ENCODE results near the gene GP1BB.

Gene GP1BB

GRCh38 chr22:19753996-19754700 is 30.8 kb downstream of the GP1BB start:
- no peak for DNase-seq (ENCODE audit: low read depth)

DNA sequence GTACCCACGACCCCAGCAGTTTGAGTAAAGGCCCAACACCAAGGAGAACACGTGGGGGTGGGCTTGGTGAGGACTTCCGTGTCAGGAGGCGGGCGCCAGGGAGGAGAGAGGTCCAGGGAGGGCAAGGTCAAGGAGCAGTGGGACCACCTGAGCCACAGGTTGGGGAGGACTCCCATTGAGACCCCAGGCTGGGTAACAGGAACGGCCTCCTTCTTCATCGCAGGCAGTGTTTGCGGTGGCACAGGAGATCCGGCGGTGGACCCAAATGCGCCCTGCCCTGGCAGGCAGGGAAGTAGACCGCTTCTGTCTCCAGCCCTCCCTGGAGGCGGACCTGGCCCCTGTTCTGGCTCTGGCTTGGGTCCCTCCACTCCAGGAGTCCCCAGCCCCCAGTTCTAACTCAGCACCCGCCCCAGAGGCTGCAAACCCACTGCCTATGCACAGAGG is 31.4 kb downstream of the GP1BB start:
- DNase-seq (ENCODE audit: low read depth) = no peak
- TF ChIP-seq, protein P1, sequence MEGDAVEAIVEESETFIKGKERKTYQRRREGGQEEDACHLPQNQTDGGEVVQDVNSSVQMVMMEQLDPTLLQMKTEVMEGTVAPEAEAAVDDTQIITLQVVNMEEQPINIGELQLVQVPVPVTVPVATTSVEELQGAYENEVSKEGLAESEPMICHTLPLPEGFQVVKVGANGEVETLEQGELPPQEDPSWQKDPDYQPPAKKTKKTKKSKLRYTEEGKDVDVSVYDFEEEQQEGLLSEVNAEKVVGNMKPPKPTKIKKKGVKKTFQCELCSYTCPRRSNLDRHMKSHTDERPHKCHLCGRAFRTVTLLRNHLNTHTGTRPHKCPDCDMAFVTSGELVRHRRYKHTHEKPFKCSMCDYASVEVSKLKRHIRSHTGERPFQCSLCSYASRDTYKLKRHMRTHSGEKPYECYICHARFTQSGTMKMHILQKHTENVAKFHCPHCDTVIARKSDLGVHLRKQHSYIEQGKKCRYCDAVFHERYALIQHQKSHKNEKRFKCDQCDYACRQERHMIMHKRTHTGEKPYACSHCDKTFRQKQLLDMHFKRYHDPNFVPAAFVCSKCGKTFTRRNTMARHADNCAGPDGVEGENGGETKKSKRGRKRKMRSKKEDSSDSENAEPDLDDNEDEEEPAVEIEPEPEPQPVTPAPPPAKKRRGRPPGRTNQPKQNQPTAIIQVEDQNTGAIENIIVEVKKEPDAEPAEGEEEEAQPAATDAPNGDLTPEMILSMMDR (conservative IDR thresholded peaks at IDR 0.05; ENCODE audit: control insufficient read depth, insufficient read depth, low read depth, low read length) = no peak
- H3K4me3 ChIP-seq (ENCODE audit: control insufficient read depth, low read depth, low read length) = no peak overlapping the region

More at GRCh38 chr22:19753996-19754700, 30.8 kb downstream of the GP1BB start:
- TF ChIP-seq, protein P1 (conservative IDR thresholded peaks at IDR 0.05; ENCODE audit: control insufficient read depth, insufficient read depth, low read depth, low read length) = no peak
- no peak overlapping the region for H3K4me3 ChIP-seq (ENCODE audit: control insufficient read depth, low read depth, low read length)

DNA sequence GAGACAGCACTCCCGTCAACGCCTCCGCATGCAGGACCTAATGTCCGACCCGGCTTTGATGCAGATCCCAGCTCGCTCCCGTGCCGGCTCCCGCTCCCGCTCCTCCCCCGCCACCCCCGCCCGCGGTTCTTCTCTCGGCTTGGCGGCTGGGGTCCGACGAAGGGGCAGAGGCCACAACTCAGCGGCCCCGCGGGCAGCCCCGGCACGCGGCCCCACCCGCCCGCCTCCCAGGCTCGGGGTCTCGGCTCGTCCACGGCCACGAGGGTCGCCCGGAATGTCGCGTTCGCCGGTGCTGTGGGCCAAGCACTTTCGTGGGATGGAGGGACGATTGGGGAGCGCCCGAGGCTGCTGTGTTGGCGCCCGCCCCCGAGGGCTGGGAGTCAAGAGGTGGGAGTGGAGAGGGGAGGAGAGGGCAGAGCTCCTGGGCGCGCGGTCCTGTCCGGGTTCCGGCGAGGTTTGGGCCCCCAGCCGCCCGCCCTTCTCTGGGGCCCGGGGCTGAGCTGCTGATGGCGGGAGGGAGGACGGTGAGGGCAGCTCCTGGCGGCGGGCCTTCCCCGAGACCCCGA is 31.9 kb downstream of the GP1BB start:
- DNase-seq (ENCODE audit: low read depth) = no peak
- no peak overlapping the region for H3K4me3 ChIP-seq (ENCODE audit: control insufficient read depth, low read depth, low read length)
- TF ChIP-seq, protein P1 (conservative IDR thresholded peaks at IDR 0.05; ENCODE audit: control insufficient read depth, insufficient read depth, low read depth, low read length) = no peak

GRCh38 chr22:19755722-19756287 is 32.5 kb downstream of the GP1BB start:
- TF ChIP-seq, protein P1 (conservative IDR thresholded peaks at IDR 0.05; ENCODE audit: control insufficient read depth, insufficient read depth, low read depth, low read length) = no peak
- no peak for DNase-seq (ENCODE audit: low read depth)
- no peak overlapping the region for H3K4me3 ChIP-seq (ENCODE audit: control insufficient read depth, low read depth, low read length)

- H3K4me3 ChIP-seq (ENCODE audit: control insufficient read depth, low read depth, low read length) = no peak overlapping the region
- TF ChIP-seq, protein P1 (conservative IDR thresholded peaks at IDR 0.05; ENCODE audit: control insufficient read depth, insufficient read depth, low read depth, low read length) = peak; percentile 27
- no peak for DNase-seq (ENCODE audit: low read depth)
Observed at GRCh38 chr22:19756288-19757128, 33.2 kb downstream of the GP1BB start.

- TF ChIP-seq, protein P1 (conservative IDR thresholded peaks at IDR 0.05; ENCODE audit: control insufficient read depth, insufficient read depth, low read depth, low read length) = no peak
- no peak for DNase-seq (ENCODE audit: low read depth)
- no peak overlapping the region for H3K4me3 ChIP-seq (ENCODE audit: control insufficient read depth, low read depth, low read length)
Observed at GRCh38 chr22:19757140-19757984, 34.0 kb downstream of the GP1BB start.

Data from fibroblast of mammary gland (primary cell).